Measurements from ENCODE around the gene ZNF311. TPM values are rescaled to one million over a fixed set of nuclear protein-coding genes. Genes with fewer than 3 reads are reported as not detected.

ZNF311 gene
- total and polyA plus RNA-seq, 9 of the 15 experiments (the other 6 are each of a cell fraction or from before 2014, with no cell fraction given) = 5.1 to 10.0 (median 7.5) TPM

DNA sequence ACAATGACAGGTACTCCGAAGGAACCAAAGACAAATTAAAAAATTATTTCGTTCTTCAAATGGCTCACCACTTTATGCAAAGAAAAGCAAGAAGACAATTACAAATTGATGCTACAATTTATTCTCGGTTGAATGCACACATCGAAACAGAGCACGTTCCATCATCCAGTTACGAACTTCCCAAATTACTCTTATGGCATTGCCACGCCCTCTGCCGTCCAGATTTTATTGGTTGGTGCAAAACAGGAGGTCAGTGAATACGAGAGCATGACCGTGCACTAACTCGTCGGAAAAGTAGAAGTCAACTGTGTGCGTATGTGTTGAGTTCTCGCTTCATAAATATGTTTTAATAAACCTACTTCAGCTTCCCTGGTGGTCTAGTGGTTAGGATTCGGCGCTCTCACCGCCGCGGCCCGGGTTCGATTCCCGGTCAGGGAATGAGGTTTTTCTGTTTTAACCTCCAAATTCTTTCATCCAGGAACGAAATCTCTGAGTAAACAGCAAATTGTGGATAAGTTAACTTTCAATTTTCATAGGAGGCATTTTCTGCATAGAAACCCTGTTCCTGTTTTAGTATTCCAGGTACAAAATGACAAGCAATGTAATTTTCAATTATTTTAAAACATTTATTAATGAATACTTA is 23.2 kb downstream of the ZNF311 start (continued):
- TF ChIP-seq, protein P1, sequence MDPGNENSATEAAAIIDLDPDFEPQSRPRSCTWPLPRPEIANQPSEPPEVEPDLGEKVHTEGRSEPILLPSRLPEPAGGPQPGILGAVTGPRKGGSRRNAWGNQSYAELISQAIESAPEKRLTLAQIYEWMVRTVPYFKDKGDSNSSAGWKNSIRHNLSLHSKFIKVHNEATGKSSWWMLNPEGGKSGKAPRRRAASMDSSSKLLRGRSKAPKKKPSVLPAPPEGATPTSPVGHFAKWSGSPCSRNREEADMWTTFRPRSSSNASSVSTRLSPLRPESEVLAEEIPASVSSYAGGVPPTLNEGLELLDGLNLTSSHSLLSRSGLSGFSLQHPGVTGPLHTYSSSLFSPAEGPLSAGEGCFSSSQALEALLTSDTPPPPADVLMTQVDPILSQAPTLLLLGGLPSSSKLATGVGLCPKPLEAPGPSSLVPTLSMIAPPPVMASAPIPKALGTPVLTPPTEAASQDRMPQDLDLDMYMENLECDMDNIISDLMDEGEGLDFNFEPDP (CRISPR knock-in tag; IDR thresholded peaks at IDR 0.05) = no peak
- TF ChIP-seq, protein P2, sequence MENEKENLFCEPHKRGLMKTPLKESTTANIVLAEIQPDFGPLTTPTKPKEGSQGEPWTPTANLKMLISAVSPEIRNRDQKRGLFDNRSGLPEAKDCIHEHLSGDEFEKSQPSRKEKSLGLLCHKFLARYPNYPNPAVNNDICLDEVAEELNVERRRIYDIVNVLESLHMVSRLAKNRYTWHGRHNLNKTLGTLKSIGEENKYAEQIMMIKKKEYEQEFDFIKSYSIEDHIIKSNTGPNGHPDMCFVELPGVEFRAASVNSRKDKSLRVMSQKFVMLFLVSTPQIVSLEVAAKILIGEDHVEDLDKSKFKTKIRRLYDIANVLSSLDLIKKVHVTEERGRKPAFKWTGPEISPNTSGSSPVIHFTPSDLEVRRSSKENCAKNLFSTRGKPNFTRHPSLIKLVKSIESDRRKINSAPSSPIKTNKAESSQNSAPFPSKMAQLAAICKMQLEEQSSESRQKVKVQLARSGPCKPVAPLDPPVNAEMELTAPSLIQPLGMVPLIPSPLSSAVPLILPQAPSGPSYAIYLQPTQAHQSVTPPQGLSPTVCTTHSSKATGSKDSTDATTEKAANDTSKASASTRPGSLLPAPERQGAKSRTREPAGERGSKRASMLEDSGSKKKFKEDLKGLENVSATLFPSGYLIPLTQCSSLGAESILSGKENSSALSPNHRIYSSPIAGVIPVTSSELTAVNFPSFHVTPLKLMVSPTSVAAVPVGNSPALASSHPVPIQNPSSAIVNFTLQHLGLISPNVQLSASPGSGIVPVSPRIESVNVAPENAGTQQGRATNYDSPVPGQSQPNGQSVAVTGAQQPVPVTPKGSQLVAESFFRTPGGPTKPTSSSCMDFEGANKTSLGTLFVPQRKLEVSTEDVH (IDR thresholded peaks at IDR 0.05; ENCODE audit: low read depth, partially characterized antibody) = peak; percentile 66
- TF ChIP-seq, protein P3, sequence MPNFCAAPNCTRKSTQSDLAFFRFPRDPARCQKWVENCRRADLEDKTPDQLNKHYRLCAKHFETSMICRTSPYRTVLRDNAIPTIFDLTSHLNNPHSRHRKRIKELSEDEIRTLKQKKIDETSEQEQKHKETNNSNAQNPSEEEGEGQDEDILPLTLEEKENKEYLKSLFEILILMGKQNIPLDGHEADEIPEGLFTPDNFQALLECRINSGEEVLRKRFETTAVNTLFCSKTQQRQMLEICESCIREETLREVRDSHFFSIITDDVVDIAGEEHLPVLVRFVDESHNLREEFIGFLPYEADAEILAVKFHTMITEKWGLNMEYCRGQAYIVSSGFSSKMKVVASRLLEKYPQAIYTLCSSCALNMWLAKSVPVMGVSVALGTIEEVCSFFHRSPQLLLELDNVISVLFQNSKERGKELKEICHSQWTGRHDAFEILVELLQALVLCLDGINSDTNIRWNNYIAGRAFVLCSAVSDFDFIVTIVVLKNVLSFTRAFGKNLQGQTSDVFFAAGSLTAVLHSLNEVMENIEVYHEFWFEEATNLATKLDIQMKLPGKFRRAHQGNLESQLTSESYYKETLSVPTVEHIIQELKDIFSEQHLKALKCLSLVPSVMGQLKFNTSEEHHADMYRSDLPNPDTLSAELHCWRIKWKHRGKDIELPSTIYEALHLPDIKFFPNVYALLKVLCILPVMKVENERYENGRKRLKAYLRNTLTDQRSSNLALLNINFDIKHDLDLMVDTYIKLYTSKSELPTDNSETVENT (CRISPR knock-in tag; IDR thresholded peaks at IDR 0.05) = no peak
- no peak for TF ChIP-seq LARP7 (IDR thresholded peaks at IDR 0.05)
- TF ChIP-seq ZBTB8A (IDR thresholded peaks at IDR 0.05; ENCODE audit: partially characterized antibody) = peak; percentile 92
- peak; percentile 62; the same call in 1 of the 2 replicates for TF ChIP-seq ZFP30 (CRISPR knock-in tag; IDR thresholded peaks at IDR 0.05; ENCODE audit: borderline replicate concordance)
- TF ChIP-seq, protein P4, sequence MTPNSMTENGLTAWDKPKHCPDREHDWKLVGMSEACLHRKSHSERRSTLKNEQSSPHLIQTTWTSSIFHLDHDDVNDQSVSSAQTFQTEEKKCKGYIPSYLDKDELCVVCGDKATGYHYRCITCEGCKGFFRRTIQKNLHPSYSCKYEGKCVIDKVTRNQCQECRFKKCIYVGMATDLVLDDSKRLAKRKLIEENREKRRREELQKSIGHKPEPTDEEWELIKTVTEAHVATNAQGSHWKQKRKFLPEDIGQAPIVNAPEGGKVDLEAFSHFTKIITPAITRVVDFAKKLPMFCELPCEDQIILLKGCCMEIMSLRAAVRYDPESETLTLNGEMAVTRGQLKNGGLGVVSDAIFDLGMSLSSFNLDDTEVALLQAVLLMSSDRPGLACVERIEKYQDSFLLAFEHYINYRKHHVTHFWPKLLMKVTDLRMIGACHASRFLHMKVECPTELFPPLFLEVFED (CRISPR knock-in tag; conservative IDR thresholded peaks at IDR 0.05) = 0 out of 2 replicates have a peak, but pooled peaks have one; percentile 34
- no peak for TF ChIP-seq CBFB (CRISPR knock-in tag; IDR thresholded peaks at IDR 0.05)
- TF ChIP-seq MIER1 (IDR thresholded peaks at IDR 0.05; ENCODE audit: low read depth) = no peak
- TF ChIP-seq, protein P5, sequence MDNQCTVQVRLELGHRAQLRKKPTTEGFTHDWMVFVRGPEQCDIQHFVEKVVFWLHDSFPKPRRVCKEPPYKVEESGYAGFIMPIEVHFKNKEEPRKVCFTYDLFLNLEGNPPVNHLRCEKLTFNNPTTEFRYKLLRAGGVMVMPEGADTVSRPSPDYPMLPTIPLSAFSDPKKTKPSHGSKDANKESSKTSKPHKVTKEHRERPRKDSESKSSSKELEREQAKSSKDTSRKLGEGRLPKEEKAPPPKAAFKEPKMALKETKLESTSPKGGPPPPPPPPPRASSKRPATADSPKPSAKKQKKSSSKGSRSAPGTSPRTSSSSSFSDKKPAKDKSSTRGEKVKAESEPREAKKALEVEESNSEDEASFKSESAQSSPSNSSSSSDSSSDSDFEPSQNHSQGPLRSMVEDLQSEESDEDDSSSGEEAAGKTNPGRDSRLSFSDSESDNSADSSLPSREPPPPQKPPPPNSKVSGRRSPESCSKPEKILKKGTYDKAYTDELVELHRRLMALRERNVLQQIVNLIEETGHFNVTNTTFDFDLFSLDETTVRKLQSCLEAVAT (IDR thresholded peaks at IDR 0.05) = 0 out of 4 replicates have a peak, but pooled peaks of 1 of the 2 experiments have one; percentile 15
- TF ChIP-seq BMI1 (IDR thresholded peaks at IDR 0.05; ENCODE audit: low read length) = no peak; the same call in 1 of the 2 replicates
- peak; percentile 50 for TF ChIP-seq ZNF324 (CRISPR knock-in tag; IDR thresholded peaks at IDR 0.05)
- TF ChIP-seq, protein P6, sequence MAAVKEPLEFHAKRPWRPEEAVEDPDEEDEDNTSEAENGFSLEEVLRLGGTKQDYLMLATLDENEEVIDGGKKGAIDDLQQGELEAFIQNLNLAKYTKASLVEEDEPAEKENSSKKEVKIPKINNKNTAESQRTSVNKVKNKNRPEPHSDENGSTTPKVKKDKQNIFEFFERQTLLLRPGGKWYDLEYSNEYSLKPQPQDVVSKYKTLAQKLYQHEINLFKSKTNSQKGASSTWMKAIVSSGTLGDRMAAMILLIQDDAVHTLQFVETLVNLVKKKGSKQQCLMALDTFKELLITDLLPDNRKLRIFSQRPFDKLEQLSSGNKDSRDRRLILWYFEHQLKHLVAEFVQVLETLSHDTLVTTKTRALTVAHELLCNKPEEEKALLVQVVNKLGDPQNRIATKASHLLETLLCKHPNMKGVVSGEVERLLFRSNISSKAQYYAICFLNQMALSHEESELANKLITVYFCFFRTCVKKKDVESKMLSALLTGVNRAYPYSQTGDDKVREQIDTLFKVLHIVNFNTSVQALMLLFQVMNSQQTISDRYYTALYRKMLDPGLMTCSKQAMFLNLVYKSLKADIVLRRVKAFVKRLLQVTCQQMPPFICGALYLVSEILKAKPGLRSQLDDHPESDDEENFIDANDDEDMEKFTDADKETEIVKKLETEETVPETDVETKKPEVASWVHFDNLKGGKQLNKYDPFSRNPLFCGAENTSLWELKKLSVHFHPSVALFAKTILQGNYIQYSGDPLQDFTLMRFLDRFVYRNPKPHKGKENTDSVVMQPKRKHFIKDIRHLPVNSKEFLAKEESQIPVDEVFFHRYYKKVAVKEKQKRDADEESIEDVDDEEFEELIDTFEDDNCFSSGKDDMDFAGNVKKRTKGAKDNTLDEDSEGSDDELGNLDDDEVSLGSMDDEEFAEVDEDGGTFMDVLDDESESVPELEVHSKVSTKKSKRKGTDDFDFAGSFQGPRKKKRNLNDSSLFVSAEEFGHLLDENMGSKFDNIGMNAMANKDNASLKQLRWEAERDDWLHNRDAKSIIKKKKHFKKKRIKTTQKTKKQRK (IDR thresholded peaks at IDR 0.05; ENCODE audit: borderline replicate concordance, low read depth, low read length) = no peak
